GM18870 (cell line): ENCODE results near the gene MYOCOS.
"Not testable (repeated sequence)": the region's sequence is repeated elsewhere in the genome, so short reads cannot be mapped to it uniquely, and the experiment has no call there.

Experiments
- ATAC-seq: cut with Tn5 transposase; IDR thresholded peaks from one replicate; pipeline ENCODE4 v1.9.1; 2021; ENCODE audit warnings: moderate library complexity; ENCODE audit not compliant: unreplicated experiment

MYOCOS gene

DNA sequence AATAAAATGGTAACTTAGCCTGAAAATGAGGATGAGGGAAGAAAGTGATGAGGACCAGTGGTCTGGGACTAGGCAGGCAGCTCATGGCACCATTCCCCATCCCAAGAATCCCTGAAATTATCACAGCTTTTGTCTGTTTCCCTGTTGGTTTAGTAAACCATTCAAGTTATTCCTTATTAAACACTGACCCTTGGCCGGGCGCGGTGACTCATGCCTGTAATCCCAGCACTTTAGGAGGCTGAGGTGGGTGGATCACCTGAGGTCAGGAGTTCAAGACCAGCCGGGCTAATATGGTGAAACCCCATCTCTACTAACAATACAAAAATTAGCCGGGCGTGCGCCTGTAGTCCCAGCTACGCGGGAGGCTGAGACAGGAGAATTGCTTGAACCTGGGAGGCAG is 34.2 kb downstream of the MYOCOS start:
- not testable (repeated sequence) for ATAC-seq

DNA sequence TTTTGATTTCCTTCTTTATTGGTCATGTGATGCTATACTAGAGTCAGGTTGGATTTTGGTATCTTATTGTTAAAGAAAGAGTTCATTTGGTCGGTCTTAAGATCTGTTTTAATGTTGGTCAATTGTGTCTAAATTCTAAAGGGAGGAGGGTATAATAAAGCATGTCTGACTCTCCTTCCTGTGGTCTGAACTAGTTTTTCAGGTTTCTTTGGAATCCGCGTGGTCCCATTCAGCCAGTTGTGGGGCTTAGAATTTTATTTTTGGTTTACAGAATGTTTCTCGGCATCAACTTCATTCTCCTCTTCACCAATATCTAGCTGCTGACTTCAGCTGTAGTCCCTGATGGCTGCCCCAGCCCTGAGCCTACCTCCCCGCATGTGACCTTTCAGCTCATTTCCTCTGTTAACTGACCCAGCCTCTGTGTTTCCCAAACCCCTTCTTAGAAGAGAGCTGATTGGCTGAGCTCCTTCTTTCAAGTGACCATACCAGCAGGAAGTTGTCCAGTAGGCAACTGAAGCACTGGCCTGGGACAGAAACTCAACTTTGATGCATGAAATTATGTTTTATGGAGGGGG is 39.1 kb downstream of the MYOCOS start:
- no peak for ATAC-seq

DNA sequence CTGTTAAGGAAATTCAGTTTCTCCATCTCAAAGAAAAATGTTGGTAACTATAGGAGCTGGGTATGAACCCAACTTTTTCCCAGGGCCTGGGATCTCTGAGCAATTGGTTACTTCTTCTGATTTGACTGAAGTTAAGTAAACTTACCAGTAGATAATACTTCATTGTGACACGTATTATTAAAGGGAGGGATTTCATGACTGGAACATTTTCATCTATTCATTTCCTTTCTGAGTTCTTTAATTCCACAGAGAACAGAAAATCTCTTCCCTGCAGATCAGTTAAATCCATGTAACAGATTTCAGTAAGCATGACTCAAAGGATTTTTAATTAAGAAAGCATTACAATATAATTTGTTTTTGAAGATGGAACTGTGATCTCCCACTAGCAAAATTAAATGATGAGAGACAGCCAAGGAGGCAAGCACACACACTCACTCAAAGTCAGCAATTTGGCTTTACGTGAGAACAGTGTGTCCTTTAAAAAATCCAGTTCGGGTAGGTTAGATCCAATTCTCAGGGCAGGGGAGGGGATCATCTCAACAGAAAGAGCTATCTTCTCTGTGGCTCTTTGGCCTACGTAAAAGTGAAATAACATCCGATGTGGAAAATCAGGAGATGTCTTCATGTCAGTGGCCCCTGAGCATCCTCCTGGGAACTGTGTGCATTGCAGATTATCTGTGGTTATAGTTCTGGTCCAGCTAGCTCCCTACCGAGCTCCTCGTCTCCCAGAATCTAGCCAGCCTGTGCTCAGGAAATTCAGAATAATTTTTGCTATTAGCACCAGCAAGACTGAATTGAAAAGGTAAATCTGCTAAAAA is 41.2 kb downstream of the MYOCOS start:
- no peak for ATAC-seq

DNA sequence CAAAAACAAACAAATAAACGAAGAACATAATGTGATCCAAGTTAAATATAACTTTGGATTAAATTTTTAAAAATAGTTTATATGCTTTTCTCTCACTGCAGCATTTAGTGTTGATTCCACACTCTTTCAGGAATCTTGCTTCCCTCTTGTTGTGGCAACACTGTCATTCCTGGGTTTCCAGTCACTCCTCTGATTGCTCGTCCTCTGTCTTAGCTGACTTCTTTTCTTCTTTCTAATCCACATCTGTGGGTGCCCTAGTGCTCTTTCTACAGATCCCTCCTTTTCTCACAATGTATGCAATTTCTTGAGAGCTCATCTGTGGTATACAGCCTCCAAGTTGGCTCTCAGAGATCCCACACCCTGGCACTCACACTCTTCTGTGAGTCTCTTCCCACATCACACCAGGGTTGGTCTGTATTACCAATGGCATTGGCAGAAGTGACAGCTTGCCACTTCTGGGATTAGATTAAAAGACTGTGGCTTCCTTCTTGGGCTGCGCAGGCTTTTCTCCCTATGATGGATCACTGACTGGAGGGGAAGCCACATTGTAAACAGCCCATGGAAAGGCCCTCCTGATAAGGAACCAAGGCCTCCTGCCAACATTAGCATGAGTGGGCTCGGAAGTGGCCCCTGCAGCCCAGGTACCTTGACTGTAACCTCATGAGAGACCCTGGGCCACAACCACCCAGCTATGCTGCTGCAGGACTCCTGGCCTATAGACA is 42.0 kb downstream of the MYOCOS start:
- no peak for ATAC-seq

DNA sequence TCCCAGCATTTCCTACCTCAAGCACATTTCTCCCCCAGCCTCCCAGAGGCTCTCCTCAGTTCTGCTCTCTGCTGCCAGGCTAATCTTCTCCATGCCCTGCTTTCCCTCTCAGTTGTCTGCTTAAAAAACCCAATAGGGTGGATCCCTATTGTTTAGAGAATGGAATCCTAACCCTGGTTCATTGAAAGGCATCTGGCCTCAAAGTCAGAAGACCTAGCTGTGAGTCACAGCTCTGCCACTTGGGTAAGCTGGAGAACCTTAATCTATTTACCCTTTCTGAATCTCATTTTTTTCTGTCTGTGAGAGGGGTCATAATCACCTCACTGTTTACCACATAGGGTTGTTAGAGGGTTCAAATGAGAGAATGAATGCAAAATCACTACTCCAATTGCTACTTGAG is 42.9 kb downstream of the MYOCOS start:
- no peak for ATAC-seq

DNA sequence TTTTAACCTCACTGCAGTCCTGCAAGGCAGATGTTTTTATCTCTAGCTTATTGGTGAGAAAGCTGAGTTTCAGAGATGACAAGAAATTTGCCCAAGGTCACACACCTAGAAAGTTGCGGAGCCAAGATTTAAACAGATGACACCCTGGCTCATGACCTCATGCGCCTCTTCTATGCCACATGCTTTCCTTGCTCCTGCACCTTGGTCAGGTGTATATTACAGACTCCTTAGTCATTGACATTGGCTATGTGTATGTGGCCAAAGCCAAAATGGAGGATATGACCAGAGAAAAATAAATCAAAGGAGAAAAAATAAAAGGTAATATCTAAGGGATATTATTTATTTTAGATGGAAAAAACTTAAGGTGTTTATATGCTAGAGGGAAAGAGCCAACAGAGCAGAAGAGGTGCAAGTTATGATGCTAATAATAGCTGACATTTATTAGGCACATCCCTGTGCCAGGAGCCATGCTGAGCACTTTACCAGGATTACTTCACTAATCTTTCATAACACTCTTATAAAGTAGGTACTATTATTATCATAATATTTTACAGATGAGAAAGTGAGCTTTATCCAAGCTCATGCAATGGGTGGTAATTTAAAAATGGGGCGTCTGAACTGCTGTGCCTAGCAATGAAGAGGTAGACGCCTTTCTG is 44.2 kb downstream of the MYOCOS start:
- no peak for ATAC-seq

DNA sequence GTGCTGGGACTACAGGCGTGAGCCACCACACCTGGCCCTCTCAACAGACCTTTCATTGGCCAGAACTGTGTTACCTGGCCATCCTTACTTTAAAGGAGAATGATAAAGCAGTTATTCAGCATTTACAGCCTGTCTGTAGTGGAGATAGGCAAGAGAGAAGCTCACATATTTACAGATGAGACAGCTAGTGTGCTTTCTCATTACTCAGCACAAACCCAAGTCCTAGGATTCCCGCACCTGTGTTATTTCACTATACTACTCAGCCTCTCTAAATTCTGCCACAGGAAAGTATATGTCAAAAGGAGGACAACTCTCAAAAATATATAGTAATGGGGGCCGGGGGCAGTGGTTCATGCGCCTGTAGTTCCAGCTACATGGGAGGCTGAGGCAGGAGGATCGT is 46.3 kb downstream of the MYOCOS start:
- ATAC-seq, result no peak

DNA sequence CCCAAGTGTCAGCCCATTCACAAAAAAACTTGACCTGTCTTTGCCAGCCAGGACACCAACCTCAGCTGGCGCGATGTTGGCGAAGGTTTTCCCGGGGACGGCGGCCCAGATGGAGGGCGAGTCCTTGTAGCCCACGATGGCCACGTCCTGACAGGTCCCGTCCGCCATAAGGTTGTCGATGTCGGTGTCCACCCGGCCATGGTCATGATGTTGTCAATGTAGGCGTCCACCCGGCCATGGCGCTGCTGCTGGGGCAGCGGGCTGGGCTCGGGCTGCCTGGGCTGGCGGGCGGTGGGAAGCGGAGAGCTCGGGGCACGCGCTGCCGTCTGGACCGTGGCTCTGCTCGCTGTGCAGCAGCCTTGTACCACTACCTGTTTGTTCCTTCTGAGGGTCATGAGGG is 48.7 kb downstream of the MYOCOS start:
- no peak for ATAC-seq

DNA sequence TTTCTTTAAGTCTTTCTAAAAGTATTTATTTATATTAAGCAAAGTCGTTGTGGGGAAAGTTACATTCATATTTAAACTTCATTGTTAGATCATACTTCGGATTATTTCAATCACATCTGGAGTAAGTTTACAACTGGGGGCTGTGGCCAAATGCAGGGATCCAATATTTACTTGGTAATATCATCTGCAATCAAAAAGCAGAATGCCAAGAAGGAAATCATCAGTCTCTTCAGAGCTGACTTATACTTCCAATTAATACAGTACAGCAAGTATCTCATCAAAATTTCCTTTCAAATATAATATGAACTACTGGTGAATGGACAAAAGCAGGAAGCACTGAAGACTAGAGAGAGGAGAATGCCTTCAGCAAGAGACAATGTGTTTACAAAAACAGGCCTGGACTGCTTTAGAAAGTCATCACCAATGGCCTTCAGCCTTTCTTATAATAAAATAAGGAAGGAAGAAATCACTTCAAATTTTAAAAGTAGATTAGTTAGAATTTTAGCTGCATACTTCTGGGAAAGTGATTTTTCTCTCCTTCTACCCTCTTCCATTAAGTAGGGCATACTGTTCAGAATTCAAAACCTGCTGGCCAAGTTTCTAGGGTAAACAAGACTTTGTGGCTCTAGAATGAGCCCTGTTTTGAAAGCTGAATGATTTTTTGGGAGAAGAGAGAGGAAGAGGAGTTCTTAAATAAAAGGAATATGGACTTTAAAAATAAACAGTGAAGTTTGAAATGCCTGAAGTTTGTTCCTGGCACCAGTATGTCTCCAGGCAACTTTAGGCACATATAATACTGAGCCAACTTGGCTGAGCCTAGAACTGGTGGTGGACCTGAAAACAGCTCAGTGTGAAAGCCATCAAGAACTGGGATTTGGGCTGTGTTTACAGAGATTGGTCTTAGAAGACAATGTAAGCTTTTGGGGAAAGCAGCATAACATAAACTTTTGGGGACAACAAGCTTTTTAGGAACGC is 52.7 kb downstream of the MYOCOS start:
- no peak for ATAC-seq
